Liver (tissue), 9 donors: ENCODE measurements around the gene MCM9. TPM values are rescaled to one million over a fixed set of nuclear protein-coding genes. Genes with fewer than 3 reads are reported as not detected.

Experiments
- DNase-seq: peaks from one replicate; pipeline ENCODE4 v3.0.0-alpha.2; 2017; ENCODE audit warnings: low spot score
- H3K27ac ChIP-seq, 2 donors: one replicate each; pipeline ENCODE4 v1.7.0; 2013; ENCODE audit warnings: inconsistent platforms in 2 of 2, low read length in 2 of 2, control low read depth in 1 of 2, low read depth in 1 of 2, mild to moderate bottlenecking in 1 of 2
- H3K27me3 ChIP-seq, 4 donors: one replicate each; pipeline versions ENCODE4 v1.6.1 to v1.7.0; 2013; ENCODE audit warnings: low read length in 3 of 4, inconsistent platforms in 1 of 4, mild to moderate bottlenecking in 1 of 4, moderate library complexity in 1 of 4; ENCODE audit not compliant: control insufficient read depth in 4 of 4, insufficient read depth in 4 of 4
- H3K36me3 ChIP-seq, 4 donors: one replicate each; pipeline versions ENCODE4 v1.6.1 to v1.7.0; 2013; ENCODE audit warnings: low read length in 3 of 4, mild to moderate bottlenecking in 3 of 4, low read depth in 1 of 4, moderate library complexity in 1 of 4; ENCODE audit not compliant: control insufficient read depth in 4 of 4, insufficient read depth in 3 of 4
- H3K4me1 ChIP-seq, 4 donors: one replicate each; pipeline versions ENCODE4 v1.6.1 to v1.7.0; 2013; ENCODE audit warnings: low read length in 3 of 4, mild to moderate bottlenecking in 3 of 4, moderate library complexity in 1 of 4; ENCODE audit not compliant: control insufficient read depth in 4 of 4, insufficient read depth in 4 of 4
- H3K4me3 ChIP-seq, 3 donors: one replicate each; pipeline versions ENCODE4 v1.6.1 to v1.7.0; 2013; ENCODE audit warnings: low read length in 3 of 3, control low read depth in 1 of 3, low read depth in 1 of 3, mild to moderate bottlenecking in 1 of 3
- H3K9ac ChIP-seq, 2 donors: one replicate each; pipeline ENCODE4 v1.7.0; 2013; ENCODE audit warnings: low read length in 2 of 2, mild to moderate bottlenecking in 2 of 2, moderate library complexity in 2 of 2, control low read depth in 1 of 2, low read depth in 1 of 2
- H3K9me3 ChIP-seq, 4 donors: one replicate each; pipeline versions ENCODE4 v1.6.1 to v1.7.0; 2013; ENCODE audit warnings: low read length in 3 of 4; ENCODE audit not compliant: control insufficient read depth in 4 of 4
- FOXA1 ChIP-seq: IDR thresholded peaks from 2 replicates; pipeline ENCODE4 v1.6.1; 2016; ENCODE audit warnings: antibody characterized with exemption
- FOXA2 ChIP-seq: IDR thresholded peaks from 2 replicates; pipeline ENCODE4 v1.6.1; 2016; ENCODE audit warnings: antibody characterized with exemption
- GABPA ChIP-seq, 2 donors: IDR thresholded peaks in 1 of 2; conservative IDR thresholded peaks in 1 of 2; 2 replicates each; pipeline ENCODE4 v1.6.1; 2016; ENCODE audit warnings: antibody characterized with exemption in 2 of 2, mild to moderate bottlenecking in 1 of 2, moderate library complexity in 1 of 2
- HNF4A ChIP-seq, 2 donors: conservative IDR thresholded peaks; 2 replicates each; pipeline ENCODE4 v1.6.1; 2016; ENCODE audit warnings: antibody characterized with exemption in 2 of 2, mild to moderate bottlenecking in 2 of 2
- HNF4G ChIP-seq: IDR thresholded peaks from 2 replicates; pipeline ENCODE4 v1.6.1; 2016; ENCODE audit warnings: antibody characterized with exemption
- MAX ChIP-seq: IDR thresholded peaks from 2 replicates; pipeline ENCODE4 v1.6.1; 2016; ENCODE audit warnings: antibody characterized with exemption
- NR2F2 ChIP-seq: IDR thresholded peaks from 2 replicates; pipeline ENCODE4 v1.6.1; 2016; ENCODE audit warnings: antibody characterized with exemption
- RAD21 ChIP-seq, 2 donors: IDR thresholded peaks; 2 replicates each; pipeline ENCODE4 v1.6.1; 2016; ENCODE audit warnings: antibody characterized with exemption in 2 of 2, mild to moderate bottlenecking in 2 of 2
- RXRA ChIP-seq, 2 donors: IDR thresholded peaks; 2 replicates each; pipeline ENCODE4 v1.6.1; 2017 to 2018; ENCODE audit warnings: antibody characterized with exemption in 2 of 2, mild to moderate bottlenecking in 1 of 2
- SP1 ChIP-seq: IDR thresholded peaks from 2 replicates; pipeline ENCODE4 v1.6.1; 2018; ENCODE audit warnings: antibody characterized with exemption, mild to moderate bottlenecking
- TAF1 ChIP-seq: conservative IDR thresholded peaks from 2 replicates; pipeline ENCODE4 v1.6.1; 2016; ENCODE audit warnings: antibody characterized with exemption, mild to moderate bottlenecking
- YY1 ChIP-seq: IDR thresholded peaks from 2 replicates; pipeline ENCODE4 v1.6.1; 2016; ENCODE audit warnings: antibody characterized with exemption, mild to moderate bottlenecking
- WGBS: extraction: QIAGEN DNeasy Blood & Tissue Kit; methylation state at CpG from one replicate; pipeline ENCODE4 v1.1.7; 2013; 5-methylcytosine and 5-hydroxymethylcytosine counted together
- polyA plus RNA-seq, 2 donors: library from polyadenylated mRNA; stranded (reverse) in 1 of 2; unstranded in 1 of 2; fragments of 200-250 nt in 1 of 2; fragments of >200 nt in 1 of 2; fragmentation: Nextera tagmentation in 1 of 2; extraction: Ambion mirVana in 1 of 2; gene quantifications; one replicate each; pipeline versions ENCODE4 v1.2.1 to v1.2.3, GENCODE V29; 2013 to 2015
- total RNA-seq, 2 donors: library from RNA; depleted of rRNA; stranded (reverse); fragments of >200 nt; gene quantifications; one replicate each; pipeline ENCODE4 v1.2.3, GENCODE V29; 2014
- TF ChIP-seq, protein P1 (sequence below): IDR thresholded peaks from 2 replicates; pipeline ENCODE4 v1.6.1; 2016; ENCODE audit warnings: antibody characterized with exemption, mild to moderate bottlenecking
- TF ChIP-seq, protein P2 (sequence below): IDR thresholded peaks from 2 replicates; pipeline ENCODE4 v1.6.1; 2016; ENCODE audit warnings: antibody characterized with exemption
- TF ChIP-seq, protein P3 (sequence below): fragments of 150-350 bp; IDR thresholded peaks from 2 replicates; pipeline ENCODE4 v1.5.1; 2017; ENCODE audit warnings: improper control_type of control experiment, low read depth, low read length; ENCODE audit not compliant: missing input control
- TF ChIP-seq, protein P4 (sequence below): IDR thresholded peaks from 2 replicates; pipeline ENCODE4 v1.6.1; 2016; ENCODE audit warnings: antibody characterized with exemption
- donor health status: healthy.
- donor health status: healthy.
- donor health status: healthy.
- donor health status: healthy.
- donor health status: healthy.

The MCM9 gene
- total and polyA plus RNA-seq, 4 donors: 3.6 to 17.4 (median 8.7) TPM

GRCh38 chr6:118939683-118940082 is 4.7 kb upstream of the MCM9 start:
- WGBS: 92% methylated on average over 1 of the region's 1 CpG
- Histone ChIP-seq H3K9me3 (no peaks in the 10 kb centered on the region), H3K9ac (no peak overlapping the region), H3K4me3 (no peak overlapping the region), H3K27ac (no peak overlapping the region), H3K27me3 (no peaks in the 10 kb centered on the region), H3K4me1 (peaks cover 0 to 6% (median 4%) of the 10 kb centered on the region in 4 donors), H3K36me3 (no peaks in the 10 kb centered on the region)
- no peak for TF ChIP-seq FOXA2
- no peak for TF ChIP-seq RXRA (IDR thresholded peaks at IDR 0.05)
- TF ChIP-seq TAF1: no peak
- TF ChIP-seq, protein P1, sequence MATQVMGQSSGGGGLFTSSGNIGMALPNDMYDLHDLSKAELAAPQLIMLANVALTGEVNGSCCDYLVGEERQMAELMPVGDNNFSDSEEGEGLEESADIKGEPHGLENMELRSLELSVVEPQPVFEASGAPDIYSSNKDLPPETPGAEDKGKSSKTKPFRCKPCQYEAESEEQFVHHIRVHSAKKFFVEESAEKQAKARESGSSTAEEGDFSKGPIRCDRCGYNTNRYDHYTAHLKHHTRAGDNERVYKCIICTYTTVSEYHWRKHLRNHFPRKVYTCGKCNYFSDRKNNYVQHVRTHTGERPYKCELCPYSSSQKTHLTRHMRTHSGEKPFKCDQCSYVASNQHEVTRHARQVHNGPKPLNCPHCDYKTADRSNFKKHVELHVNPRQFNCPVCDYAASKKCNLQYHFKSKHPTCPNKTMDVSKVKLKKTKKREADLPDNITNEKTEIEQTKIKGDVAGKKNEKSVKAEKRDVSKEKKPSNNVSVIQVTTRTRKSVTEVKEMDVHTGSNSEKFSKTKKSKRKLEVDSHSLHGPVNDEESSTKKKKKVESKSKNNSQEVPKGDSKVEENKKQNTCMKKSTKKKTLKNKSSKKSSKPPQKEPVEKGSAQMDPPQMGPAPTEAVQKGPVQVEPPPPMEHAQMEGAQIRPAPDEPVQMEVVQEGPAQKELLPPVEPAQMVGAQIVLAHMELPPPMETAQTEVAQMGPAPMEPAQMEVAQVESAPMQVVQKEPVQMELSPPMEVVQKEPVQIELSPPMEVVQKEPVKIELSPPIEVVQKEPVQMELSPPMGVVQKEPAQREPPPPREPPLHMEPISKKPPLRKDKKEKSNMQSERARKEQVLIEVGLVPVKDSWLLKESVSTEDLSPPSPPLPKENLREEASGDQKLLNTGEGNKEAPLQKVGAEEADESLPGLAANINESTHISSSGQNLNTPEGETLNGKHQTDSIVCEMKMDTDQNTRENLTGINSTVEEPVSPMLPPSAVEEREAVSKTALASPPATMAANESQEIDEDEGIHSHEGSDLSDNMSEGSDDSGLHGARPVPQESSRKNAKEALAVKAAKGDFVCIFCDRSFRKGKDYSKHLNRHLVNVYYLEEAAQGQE: no peak
- no peak for TF ChIP-seq GABPA (IDR thresholded peaks at IDR 0.05 in 1 of 2, conservative IDR thresholded peaks at IDR 0.05 in 1 of 2)
- no peak for TF ChIP-seq MAX
- TF ChIP-seq, protein P2, sequence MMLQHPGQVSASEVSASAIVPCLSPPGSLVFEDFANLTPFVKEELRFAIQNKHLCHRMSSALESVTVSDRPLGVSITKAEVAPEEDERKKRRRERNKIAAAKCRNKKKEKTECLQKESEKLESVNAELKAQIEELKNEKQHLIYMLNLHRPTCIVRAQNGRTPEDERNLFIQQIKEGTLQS: no peak
- no peak for DNase-seq

DNA sequence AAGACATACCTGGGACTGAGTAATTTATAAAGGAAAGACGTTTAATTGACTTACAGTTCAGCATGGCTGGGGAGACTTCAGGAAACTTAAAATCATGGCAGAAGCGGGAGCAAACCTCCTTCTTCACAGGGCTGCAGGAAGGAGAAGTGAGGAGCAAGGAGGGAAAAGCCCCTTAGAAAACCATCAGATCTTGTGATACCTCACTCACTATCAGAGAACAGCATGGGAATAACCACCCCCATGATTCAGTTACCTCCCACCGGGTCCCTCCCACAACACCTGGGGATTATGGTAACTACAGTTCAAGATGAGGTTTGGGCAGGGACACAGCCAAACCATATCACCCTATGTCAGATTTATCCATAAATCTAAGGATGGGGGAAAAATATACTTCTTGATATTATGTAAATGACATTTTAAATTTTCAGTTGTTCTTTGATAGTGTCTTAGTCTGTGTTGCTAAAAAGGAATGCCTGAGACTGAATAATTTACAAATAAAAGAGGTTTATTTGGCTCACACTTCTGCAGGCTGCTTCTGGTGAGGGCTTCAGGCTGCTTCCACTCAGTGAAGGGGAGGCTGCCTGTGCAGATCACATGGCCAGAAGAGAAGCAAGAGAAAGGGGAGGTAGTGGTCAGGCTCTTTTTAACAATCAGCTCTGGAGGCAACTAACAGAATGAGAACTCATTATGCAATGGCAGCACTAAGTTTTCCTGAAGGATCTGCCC is 1.2 kb upstream of the MCM9 start:
- no peaks in the 10 kb centered on the region for H3K27me3 ChIP-seq
- DNase-seq: no peak
- H3K27ac ChIP-seq: no peak overlapping the region
- H3K4me1 ChIP-seq: peaks cover 0 to 15% (median 9%) of the 10 kb centered on the region in 4 donors
- peaks cover 0 to 3% (median 1%) of the 10 kb centered on the region in 4 donors for H3K36me3 ChIP-seq
- TF ChIP-seq YY1 (no peak), HNF4A (conservative IDR thresholded peaks at IDR 0.05) (no peak), SP1 (no peak), RAD21 (IDR thresholded peaks at IDR 0.05) (no peak), HNF4G (no peak), FOXA1 (no peak), NR2F2 (no peak), RXRA (IDR thresholded peaks at IDR 0.05) (no peak), GABPA (IDR thresholded peaks at IDR 0.05 in 1 of 2, conservative IDR thresholded peaks at IDR 0.05 in 1 of 2) (no peak)
- TF ChIP-seq, protein P3, sequence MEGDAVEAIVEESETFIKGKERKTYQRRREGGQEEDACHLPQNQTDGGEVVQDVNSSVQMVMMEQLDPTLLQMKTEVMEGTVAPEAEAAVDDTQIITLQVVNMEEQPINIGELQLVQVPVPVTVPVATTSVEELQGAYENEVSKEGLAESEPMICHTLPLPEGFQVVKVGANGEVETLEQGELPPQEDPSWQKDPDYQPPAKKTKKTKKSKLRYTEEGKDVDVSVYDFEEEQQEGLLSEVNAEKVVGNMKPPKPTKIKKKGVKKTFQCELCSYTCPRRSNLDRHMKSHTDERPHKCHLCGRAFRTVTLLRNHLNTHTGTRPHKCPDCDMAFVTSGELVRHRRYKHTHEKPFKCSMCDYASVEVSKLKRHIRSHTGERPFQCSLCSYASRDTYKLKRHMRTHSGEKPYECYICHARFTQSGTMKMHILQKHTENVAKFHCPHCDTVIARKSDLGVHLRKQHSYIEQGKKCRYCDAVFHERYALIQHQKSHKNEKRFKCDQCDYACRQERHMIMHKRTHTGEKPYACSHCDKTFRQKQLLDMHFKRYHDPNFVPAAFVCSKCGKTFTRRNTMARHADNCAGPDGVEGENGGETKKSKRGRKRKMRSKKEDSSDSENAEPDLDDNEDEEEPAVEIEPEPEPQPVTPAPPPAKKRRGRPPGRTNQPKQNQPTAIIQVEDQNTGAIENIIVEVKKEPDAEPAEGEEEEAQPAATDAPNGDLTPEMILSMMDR: no peak
- TF ChIP-seq, protein P4, sequence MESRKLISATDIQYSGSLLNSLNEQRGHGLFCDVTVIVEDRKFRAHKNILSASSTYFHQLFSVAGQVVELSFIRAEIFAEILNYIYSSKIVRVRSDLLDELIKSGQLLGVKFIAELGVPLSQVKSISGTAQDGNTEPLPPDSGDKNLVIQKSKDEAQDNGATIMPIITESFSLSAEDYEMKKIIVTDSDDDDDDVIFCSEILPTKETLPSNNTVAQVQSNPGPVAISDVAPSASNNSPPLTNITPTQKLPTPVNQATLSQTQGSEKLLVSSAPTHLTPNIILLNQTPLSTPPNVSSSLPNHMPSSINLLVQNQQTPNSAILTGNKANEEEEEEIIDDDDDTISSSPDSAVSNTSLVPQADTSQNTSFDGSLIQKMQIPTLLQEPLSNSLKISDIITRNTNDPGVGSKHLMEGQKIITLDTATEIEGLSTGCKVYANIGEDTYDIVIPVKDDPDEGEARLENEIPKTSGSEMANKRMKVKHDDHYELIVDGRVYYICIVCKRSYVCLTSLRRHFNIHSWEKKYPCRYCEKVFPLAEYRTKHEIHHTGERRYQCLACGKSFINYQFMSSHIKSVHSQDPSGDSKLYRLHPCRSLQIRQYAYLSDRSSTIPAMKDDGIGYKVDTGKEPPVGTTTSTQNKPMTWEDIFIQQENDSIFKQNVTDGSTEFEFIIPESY: no peak
- TF ChIP-seq, protein P1: no peak
- H3K4me3 ChIP-seq: no peak overlapping the region
- WGBS: 86% methylated on average over 3 of the region's 3 CpGs
- H3K9ac ChIP-seq: no peak overlapping the region
- no peaks in the 10 kb centered on the region for H3K9me3 ChIP-seq
